ENCODE results near the gene MBNL2. TPM values are rescaled to one million over a fixed set of nuclear protein-coding genes. Genes with fewer than 3 reads are reported as not detected.

The MBNL2 gene
- total RNA-seq, 1 experiment from 2014 or later: 74.3 TPM

DNA sequence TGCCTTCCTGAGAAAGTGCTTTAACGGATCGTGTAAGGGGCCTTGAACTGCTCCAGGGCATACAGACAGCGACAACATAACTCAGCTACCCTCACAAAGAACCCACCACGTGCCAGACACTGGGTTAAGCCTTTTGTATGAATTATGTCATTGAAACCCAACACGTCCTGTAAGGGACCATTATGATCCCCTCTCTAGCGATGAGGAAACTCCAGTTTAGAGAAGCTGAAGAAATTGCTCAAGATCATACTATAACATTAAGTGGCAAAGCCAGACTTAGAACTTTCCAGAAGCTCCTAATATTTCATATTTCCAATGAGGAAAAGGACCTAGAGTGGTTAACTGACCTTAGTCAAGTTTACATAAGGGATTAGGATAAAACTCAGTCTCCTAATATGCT lies 154.8 kb downstream of the MBNL2 start:
- peaks cover 19% of the 10 kb centered on the region for H3K36me3 Mint-ChIP-seq (ENCODE audit: insufficient read depth, unreplicated experiment)
- POLR2A ChIA-PET: no interaction called here
- DNase-seq (ENCODE audit: unreplicated experiment): no peak
- no TSS peak for BruUV-seq (replicated peaks)
- no peak overlapping the region for H3K4me3 Mint-ChIP-seq (ENCODE audit: unreplicated experiment)
- CTCF ChIA-PET: interaction anchor here (0.6 to 4.5 kb wide), 5 partner anchors 10 to 363 kb away, joined by 3 to 26 read pairs (median 7); no protein-coding TSS in a partner anchor
- H3K27me3 Mint-ChIP-seq (ENCODE audit: insufficient read depth, unreplicated experiment): no peaks in the 10 kb centered on the region
- no peaks in the 10 kb centered on the region for H3K9me3 Mint-ChIP-seq (ENCODE audit: unreplicated experiment)
- H3K27ac Mint-ChIP-seq (ENCODE audit: low read depth, unreplicated experiment): no peak overlapping the region
- intact Hi-C loops (cut with micrococcal nuclease): no loop called here
- no peaks in the 10 kb centered on the region for H3K4me1 Mint-ChIP-seq (ENCODE audit: insufficient read depth, unreplicated experiment)
- TF ChIP-seq, protein P1, sequence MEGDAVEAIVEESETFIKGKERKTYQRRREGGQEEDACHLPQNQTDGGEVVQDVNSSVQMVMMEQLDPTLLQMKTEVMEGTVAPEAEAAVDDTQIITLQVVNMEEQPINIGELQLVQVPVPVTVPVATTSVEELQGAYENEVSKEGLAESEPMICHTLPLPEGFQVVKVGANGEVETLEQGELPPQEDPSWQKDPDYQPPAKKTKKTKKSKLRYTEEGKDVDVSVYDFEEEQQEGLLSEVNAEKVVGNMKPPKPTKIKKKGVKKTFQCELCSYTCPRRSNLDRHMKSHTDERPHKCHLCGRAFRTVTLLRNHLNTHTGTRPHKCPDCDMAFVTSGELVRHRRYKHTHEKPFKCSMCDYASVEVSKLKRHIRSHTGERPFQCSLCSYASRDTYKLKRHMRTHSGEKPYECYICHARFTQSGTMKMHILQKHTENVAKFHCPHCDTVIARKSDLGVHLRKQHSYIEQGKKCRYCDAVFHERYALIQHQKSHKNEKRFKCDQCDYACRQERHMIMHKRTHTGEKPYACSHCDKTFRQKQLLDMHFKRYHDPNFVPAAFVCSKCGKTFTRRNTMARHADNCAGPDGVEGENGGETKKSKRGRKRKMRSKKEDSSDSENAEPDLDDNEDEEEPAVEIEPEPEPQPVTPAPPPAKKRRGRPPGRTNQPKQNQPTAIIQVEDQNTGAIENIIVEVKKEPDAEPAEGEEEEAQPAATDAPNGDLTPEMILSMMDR (IDR thresholded peaks at IDR 0.05; ENCODE audit: unreplicated experiment): no peak

DNA sequence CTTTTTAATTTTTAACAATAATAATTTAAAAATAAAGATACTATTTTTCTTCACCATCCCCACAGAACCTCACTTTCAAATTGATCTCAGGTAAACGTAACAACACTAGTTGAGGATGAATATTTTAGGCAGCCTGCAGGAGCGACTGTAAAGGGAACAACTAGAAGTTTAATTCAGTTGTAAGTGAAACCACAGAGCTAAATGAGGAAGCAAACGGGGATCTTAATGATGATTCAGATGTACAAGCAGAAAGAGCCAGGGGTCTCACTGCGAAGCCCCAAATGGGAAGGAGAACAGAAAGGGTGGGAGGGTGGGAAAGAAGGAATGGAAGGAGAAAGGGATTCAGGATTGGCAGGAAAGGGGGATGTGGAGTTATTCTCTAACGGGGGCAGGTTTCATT lies 157.3 kb downstream of the MBNL2 start:
- H3K36me3 Mint-ChIP-seq (ENCODE audit: insufficient read depth, unreplicated experiment): peaks cover 35% of the 10 kb centered on the region
- DNase-seq (ENCODE audit: unreplicated experiment): no peak
- intact Hi-C loops (cut with micrococcal nuclease): no loop called here

GRCh38 chr13:97380696-97381095 lies 158.6 kb downstream of the MBNL2 start:
- intact Hi-C loops (cut with micrococcal nuclease): no loop called here
- ChIA-PET POLR2A (interaction anchor here (0.6 kb wide), 1 partner anchor 1327 kb away, joined by 3 read pairs; the partner anchor contains the start of gene UGGT2), CTCF (interaction anchor here (1.0 kb wide), 1 partner anchor 2000 kb away, joined by 3 read pairs; no protein-coding TSS in a partner anchor)
- no peak for DNase-seq (ENCODE audit: unreplicated experiment)
- Mint-ChIP-seq H3K36me3 (ENCODE audit: insufficient read depth, unreplicated experiment) (peaks cover 22% of the 10 kb centered on the region), H3K27me3 (ENCODE audit: insufficient read depth, unreplicated experiment) (no peaks in the 10 kb centered on the region), H3K4me1 (ENCODE audit: insufficient read depth, unreplicated experiment) (peaks cover 2% of the 10 kb centered on the region), H3K9me3 (ENCODE audit: unreplicated experiment) (no peaks in the 10 kb centered on the region), H3K4me3 (ENCODE audit: unreplicated experiment) (no peak overlapping the region), H3K27ac (ENCODE audit: low read depth, unreplicated experiment) (no peak overlapping the region)
- TF ChIP-seq, protein P1 (IDR thresholded peaks at IDR 0.05; ENCODE audit: unreplicated experiment): no peak
- no TSS peak for BruUV-seq (replicated peaks)

More for the DNA sequence above, 157.3 kb downstream of the MBNL2 start:
- Mint-ChIP-seq H3K4me3 (ENCODE audit: unreplicated experiment) (no peak overlapping the region), H3K27ac (ENCODE audit: low read depth, unreplicated experiment) (no peak overlapping the region), H3K27me3 (ENCODE audit: insufficient read depth, unreplicated experiment) (no peaks in the 10 kb centered on the region), H3K4me1 (ENCODE audit: insufficient read depth, unreplicated experiment) (no peaks in the 10 kb centered on the region), H3K9me3 (ENCODE audit: unreplicated experiment) (no peaks in the 10 kb centered on the region)
- ChIA-PET POLR2A (interaction anchor here (2.2 kb wide), 1 partner anchor 10 kb away, joined by 7 read pairs; no protein-coding TSS in a partner anchor), CTCF (no interaction called here)
- BruUV-seq (replicated peaks): no TSS peak
- TF ChIP-seq, protein P1 (IDR thresholded peaks at IDR 0.05; ENCODE audit: unreplicated experiment): no peak

- ChIA-PET POLR2A (interaction anchor here (0.6 kb wide), 1 partner anchor 1328 kb away, joined by 3 read pairs; the partner anchor contains the start of gene UGGT2), CTCF (interaction anchor here (1.0 kb wide), 1 partner anchor 2000 kb away, joined by 3 read pairs; no protein-coding TSS in a partner anchor)
- H3K4me3 Mint-ChIP-seq (ENCODE audit: unreplicated experiment): no peak overlapping the region
- TF ChIP-seq, protein P1 (IDR thresholded peaks at IDR 0.05; ENCODE audit: unreplicated experiment): no peak
- peaks cover 18% of the 10 kb centered on the region for H3K36me3 Mint-ChIP-seq (ENCODE audit: insufficient read depth, unreplicated experiment)
- no peak for DNase-seq (ENCODE audit: unreplicated experiment)
- H3K27me3 Mint-ChIP-seq (ENCODE audit: insufficient read depth, unreplicated experiment): no peaks in the 10 kb centered on the region
- intact Hi-C loops (cut with micrococcal nuclease): no loop called here
- BruUV-seq (replicated peaks): no TSS peak
- H3K4me1 Mint-ChIP-seq (ENCODE audit: insufficient read depth, unreplicated experiment): peaks cover 7% of the 10 kb centered on the region
- H3K27ac Mint-ChIP-seq (ENCODE audit: low read depth, unreplicated experiment): no peak overlapping the region
- H3K9me3 Mint-ChIP-seq (ENCODE audit: unreplicated experiment): no peaks in the 10 kb centered on the region
Measured at GRCh38 chr13:97381189-97381588, 159.1 kb downstream of the MBNL2 start.

Measured in MCF 10A (cell line).